DMS53 treated with DMSO at 0.1 percent for 48 hours (cell line): ENCODE measurements around the gene CAMTA1.

ENCODE experiments used
- DNase-seq: peaks from one replicate; lab custom pipeline; 2025; ENCODE audit not compliant: unreplicated experiment; lab: John Stamatoyannopoulos, UW

Gene CAMTA1

GRCh38 chr1:7572654-7573152, 787.4 kb downstream of the CAMTA1 start:
- no peak for DNase-seq

DNA sequence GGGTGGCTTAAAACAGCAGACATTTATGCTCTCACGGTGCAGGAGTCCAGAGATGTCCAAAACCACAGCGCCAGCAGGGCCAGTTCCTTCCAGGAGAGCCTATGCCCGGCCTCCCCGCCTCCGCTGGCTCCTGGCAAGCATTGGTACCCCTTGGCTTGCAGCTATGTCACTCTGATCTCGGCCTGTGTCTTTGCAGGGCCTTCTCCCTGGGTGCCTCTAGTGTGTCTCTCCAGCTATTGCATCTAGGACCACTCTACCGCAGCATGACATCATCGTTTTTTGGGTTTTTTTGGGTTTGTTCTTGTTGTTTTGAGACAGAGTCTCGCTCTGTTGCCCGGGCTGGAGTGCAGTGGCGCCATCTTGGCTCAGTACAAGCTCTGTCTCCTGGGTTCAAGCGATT, 788.2 kb downstream of the CAMTA1 start:
- DNase-seq = no peak

- no peak for DNase-seq
These were observed 789.1 kb downstream of the CAMTA1 start for GRCh38 chr1:7574121-7575040.

- DNase-seq = no peak
These were observed 789.8 kb downstream of the CAMTA1 start for GRCh38 chr1:7575041-7575400.

DNA sequence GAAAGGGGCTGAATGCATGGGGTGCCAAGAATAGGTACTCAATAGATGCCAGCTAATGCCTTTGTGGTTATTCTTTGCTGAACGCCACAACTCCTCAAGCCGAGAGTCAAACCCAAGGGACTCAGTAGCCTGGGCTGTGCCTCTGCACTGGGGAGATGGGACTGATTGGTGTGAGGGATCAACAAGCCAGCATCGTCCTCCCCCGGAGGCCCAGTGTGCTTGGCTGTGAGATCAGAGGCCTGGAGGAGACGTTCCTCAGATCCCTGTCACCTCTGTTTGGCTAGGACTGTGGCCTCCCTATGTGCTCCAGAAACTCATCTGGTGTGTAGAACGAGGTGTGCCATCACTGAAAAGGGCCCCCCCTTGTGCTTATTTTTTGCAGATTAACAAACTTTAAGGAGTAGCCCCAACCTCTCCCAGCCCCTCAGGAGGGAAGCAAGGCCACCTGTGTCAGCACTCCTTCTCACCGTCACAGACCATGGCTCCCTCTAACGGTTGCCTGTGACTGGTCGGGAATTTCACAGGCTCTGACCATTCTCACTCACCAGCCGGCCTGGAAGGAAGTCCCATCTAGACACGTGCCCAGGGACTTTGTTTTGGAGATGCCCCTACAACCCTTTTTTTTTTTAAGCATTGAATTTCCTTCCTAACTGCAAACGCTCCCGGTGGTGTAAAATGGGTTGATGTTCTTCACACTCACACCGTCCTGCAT, 791.8 kb downstream of the CAMTA1 start:
- DNase-seq = no peak

GRCh38 chr1:7578206-7578605, 793.0 kb downstream of the CAMTA1 start:
- DNase-seq = no peak

DNA sequence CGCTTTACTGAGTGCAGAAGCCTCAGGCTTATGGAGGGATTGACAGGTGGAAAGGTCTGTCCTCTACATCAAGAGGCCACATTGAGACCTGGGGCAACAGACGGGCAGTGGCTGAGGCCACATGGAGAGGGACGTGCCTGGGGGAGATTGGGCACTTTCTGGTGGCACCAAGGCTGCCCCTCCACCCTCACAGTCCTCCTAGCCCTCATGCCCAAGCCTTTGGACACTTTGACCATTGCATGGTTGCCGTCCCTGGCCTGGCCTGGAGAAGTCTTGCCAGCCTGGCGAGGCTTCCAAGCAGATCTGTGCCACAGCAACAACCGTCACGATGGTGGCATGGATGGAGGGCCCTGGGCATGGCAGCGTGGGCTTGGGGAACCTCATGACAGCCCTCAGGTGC, 793.8 kb downstream of the CAMTA1 start:
- no peak for DNase-seq

GRCh38 chr1:7579831-7580804, 794.9 kb downstream of the CAMTA1 start:
- DNase-seq = no peak

DNA sequence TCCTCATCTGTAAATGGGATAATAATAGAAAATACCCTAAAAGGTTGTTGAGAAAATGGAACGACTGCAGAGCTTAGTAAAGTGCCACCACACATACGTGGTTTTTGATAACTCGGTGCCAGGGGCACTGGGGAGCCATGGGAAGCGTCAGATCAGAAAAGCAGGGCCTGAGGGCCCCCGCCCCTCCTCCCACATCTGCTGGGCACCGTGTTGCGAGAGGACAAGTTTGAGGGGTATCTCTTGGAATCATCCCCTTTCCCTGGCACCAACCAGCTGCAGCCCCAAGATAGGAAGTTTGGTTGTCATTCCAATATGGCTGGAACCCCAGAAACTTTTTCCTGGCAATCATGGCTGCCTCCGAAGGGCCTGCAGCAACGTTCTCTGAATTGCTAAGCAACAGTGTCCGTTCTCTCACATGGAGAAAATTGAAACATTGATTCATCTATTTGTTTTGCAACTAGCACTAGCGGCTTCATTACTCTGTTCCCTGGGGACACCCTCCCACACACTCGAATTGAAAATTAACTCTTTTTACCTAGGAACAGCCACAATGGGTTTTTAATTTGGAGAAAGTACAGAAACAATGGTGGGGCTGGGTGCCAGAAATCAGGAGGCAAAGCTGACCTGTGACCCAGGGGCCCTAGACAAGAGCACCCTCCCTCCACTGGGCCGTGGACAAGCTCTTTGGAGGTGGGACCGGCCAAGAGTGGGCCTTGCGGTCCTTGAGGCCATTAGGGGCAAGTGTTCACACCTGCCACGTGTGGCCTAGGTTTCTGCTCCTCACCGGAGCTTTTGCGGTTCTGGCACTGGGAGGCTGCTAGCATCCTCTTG, 795.9 kb downstream of the CAMTA1 start:
- no peak for DNase-seq

DNA sequence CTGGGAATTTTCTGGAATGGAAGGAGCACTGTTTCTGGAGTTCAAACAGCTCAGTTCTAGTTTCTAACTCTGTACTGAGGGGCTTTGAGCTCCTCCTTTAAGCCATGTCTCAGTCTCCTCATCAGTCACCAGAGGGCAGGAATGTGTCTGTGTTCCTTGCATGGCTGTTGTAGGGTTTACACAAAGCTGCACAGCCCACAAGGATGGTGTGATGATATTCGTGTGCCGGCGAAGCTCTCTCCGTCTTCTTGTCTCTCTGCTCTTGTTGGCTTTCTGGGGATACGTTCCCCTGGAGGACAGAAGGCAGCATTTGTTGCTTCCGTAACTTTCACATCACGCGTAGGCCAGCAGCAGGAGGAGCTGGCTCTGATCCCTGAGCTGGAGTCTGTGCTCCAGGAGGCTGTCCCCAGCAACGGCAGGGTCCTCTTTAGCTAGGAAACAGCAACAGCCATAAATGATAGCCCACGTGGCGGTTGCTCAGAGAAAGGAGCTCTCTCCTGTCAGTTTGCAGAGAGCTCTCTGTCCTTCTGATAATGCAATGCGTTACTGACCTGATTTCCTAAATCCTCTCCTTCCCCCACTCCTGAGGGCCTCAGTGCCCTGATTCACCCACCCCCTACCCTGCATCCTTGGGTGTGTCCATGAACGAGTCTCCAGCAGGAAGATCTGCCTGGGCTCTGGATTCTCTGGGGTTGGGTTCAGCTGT, 796.7 kb downstream of the CAMTA1 start:
- no peak for DNase-seq

DNA sequence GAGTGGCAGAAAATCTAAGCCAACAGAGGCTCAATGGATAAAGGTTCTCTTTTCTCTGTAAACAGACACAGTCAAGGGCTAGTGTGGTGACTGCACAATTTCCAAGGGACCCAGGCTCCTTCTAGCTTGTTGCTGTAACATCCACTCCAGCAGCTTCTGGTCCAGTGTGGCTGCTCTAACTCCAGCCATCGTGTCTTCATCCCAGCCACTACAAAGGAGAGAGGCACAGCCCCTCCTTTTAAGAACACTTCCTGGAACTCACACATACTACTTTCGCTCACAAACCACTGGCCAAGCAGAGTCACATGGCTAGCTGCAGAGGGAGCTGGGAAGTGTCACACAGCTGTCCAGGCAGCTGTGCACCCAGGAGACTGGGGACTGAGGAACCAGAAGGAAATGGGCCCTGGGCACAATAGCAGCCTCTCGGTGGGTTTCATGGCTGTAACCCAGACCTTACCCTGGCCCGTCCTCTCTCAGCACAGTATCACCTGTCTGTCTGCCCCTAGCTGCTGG, 797.3 kb downstream of the CAMTA1 start:
- no peak for DNase-seq

DNA sequence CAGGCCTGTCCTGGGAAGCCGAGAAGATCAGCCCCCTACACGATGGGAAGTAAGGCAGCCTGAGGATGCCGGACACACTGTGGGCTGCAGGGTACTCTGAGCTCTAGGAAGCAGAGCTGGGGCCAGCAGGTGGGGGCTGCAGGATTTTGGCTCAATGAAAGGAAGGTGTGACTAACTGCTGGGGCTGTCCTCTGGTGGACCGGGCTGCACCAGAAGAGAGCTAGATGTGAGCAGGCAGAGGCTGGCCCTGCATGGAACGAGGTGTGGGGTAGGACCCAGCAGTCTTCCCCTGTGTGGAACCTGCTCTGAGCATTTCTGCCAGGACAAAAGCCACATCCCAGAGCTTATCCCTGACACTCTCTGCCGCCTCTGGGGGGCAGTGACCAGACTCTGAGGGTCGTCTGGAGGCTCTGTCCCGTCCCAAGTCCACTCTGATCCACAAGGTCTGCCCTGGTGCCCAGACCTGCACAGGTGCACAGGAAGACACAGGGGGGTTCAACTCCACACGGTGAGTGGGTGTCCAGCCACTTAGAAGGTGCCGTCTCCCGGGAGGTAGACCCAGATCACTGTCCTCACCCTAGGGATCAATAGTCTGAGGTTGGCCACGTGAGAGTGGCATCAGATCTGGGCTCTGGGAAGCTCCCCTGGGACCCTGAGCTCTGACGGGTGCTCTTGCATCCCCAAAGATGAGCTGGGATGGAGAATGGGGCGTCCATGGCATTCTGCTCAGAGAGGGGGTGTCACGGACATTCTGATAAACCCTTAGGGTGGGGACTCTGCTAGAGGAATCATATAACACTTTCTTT, 798.2 kb downstream of the CAMTA1 start:
- DNase-seq = no peak

DNA sequence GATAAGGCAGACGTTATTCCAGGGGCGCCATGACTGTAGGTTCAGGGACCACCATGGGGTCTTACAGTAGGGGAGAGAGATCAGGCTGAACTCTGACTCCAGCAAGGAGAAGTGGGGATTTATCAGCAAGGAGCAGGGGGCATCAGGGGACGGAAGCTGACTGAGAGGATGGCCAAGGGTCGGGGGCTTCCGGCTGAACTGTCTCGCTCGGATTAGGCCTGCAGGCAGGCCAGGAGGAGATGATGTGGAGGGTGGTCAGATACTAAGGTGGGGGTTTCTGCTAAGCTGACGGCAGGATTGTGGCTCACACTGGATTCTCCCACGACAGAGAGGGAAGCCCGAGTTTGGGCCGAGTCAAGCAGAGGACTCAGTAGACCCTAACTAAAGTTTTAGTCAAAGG, 798.9 kb downstream of the CAMTA1 start:
- no peak for DNase-seq

- no peak for DNase-seq
These were observed 799.4 kb downstream of the CAMTA1 start for GRCh38 chr1:7584643-7585042.

GRCh38 chr1:7585216-7585907, 800.1 kb downstream of the CAMTA1 start:
- no peak for DNase-seq

DNA sequence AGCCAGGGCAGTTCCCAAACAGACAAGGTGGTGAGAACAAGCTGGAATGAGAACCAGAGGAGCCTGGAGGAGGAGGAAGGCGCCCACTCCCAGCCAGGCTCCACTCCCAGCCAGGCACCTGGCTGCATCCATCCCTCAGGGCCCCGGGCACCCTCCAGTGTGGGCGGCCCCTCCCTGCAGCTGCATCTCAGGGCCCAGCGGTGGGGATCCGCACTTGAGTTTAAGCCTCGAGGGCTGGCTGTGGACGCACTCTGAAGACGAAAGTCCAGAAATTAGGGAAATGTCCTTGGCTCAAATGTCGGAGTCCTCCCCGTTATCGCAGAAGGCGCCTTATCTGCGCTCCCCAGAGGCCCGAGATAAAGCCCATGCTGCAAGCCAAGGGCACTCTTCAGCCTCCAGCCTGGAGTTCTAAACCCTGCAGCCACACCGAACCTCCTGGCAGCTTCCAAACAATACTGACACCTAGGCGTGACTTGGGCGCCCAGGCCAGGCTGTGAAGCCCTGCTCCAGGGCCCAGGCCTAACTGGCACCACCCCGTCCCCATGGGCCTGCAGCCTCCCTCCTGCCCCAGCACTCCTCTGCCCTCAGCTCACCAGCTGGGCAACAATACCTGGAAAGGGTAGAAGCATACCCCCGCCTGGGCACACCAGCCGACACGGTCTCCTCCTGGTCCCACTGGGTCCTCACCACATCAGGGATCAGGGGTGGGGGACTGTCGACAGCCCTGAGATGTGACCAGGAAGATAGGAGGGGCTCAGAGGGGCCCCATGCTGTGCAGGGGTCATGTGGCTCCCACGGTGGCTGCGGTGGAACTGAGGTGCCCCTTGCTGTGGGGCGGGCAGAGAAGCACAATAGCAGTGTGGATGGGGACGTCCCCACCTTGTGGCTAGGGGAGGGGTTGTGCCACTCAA, 801.0 kb downstream of the CAMTA1 start:
- DNase-seq = no peak
